MM.1S (cell line): ENCODE data around the gene TFCP2L1.

Source experiments
- DNase-seq: peaks from one replicate; pipeline ENCODE4 v3.0.0-alpha.2; 2015
- H2AFZ ChIP-seq: fragments of 300-600 bp; sonication (generic); 2 replicates; pipeline ENCODE4 v1.6.0; 2016; ENCODE audit warnings: antibody characterized with exemption, low read length
- H3F3A ChIP-seq: fragments of 300-600 bp; sonication (generic); 2 replicates; pipeline ENCODE4 v1.6.1; 2016; ENCODE audit warnings: mild to moderate bottlenecking, antibody characterized with exemption, low read length, moderate library complexity, mixed read lengths; ENCODE audit not compliant: insufficient read depth
- H3K27ac ChIP-seq: fragments of 300-600 bp; sonication (generic); 2 replicates; pipeline ENCODE4 v1.5.1; 2016; ENCODE audit warnings: mild to moderate bottlenecking, low read length
- H3K27me3 ChIP-seq: fragments of 300-600 bp; sonication (generic); replicated peaks from 2 replicates; pipeline ENCODE4 v1.6.0; 2016; ENCODE audit warnings: low read length; ENCODE audit not compliant: insufficient read depth
- H3K36me3 ChIP-seq: fragments of 300-600 bp; sonication (generic); replicated peaks from 2 replicates; pipeline ENCODE4 v1.6.1; 2016; ENCODE audit warnings: mild to moderate bottlenecking, low read length, mixed read lengths; ENCODE audit not compliant: insufficient read depth
- H3K4me1 ChIP-seq: fragments of 300-600 bp; sonication (generic); 2 replicates; pipeline ENCODE4 v1.6.1; 2016; ENCODE audit warnings: low read length, mixed read lengths
- H3K4me2 ChIP-seq: fragments of 300-600 bp; sonication (generic); 2 replicates; pipeline ENCODE4 v1.6.0; 2016; ENCODE audit warnings: low read depth, low read length
- H3K4me3 ChIP-seq: fragments of 300-600 bp; sonication (generic); 2 replicates; pipeline ENCODE4 v1.5.1; 2016; ENCODE audit warnings: low read length, mixed read lengths
- H3K79me2 ChIP-seq: fragments of 300-600 bp; sonication (generic); 2 replicates; pipeline ENCODE4 v1.6.1; 2016; ENCODE audit warnings: mixed run types, low read length, mixed read lengths
- H3K9ac ChIP-seq: fragments of 300-600 bp; sonication (generic); 2 replicates; pipeline ENCODE4 v1.6.1; 2016; ENCODE audit warnings: low read length, mixed read lengths
- H3K9me2 ChIP-seq: fragments of 300-600 bp; sonication (generic); replicated peaks from 2 replicates; pipeline ENCODE4 v1.6.1; 2016; ENCODE audit warnings: mild to moderate bottlenecking, low read length, mixed read lengths; ENCODE audit not compliant: insufficient read depth
- H3K9me3 ChIP-seq: fragments of 300-600 bp; sonication (generic); replicated peaks from 2 replicates; pipeline ENCODE4 v1.6.1; 2016; ENCODE audit warnings: mild to moderate bottlenecking, low read length, mixed read lengths; ENCODE audit not compliant: insufficient read depth
- H4K20me1 ChIP-seq: fragments of 300-600 bp; sonication (generic); 2 replicates; pipeline ENCODE4 v1.6.1; 2016; ENCODE audit warnings: mild to moderate bottlenecking, low read length, moderate library complexity, mixed read lengths; ENCODE audit not compliant: insufficient read depth
- EZH2 ChIP-seq: fragments of 300-600 bp; sonication (generic); optimal IDR thresholded peaks from 2 replicates; pipeline ENCODE3; 2017; ENCODE audit warnings: low read depth, mild to moderate bottlenecking, antibody characterized with exemption, low read length, mixed read lengths
- EZH2phosphoT487 ChIP-seq: fragments of 300-600 bp; sonication (generic); IDR thresholded peaks from 2 replicates; pipeline ENCODE4 v1.6.1; 2018; ENCODE audit warnings: antibody characterized with exemption, low read length
- TF ChIP-seq, protein P1 (sequence below): fragments of 300-600 bp; sonication (generic); IDR thresholded peaks from 2 replicates; pipeline ENCODE4 v1.5.1; 2016; ENCODE audit warnings: antibody characterized with exemption, low read length, mixed read lengths

TFCP2L1 gene

GRCh38 chr2:121220995-121221394 is 64.0 kb downstream of the TFCP2L1 start:
- Histone ChIP-seq H3K4me2 (no peak overlapping the region), H3F3A (no peaks in the 10 kb centered on the region), H3K4me3 (no peak overlapping the region), H3K27me3 (no peaks in the 10 kb centered on the region), H3K36me3 (no peaks in the 10 kb centered on the region), H4K20me1 (no peaks in the 10 kb centered on the region), H3K9ac (no peak overlapping the region), H2AFZ (no peak overlapping the region), H3K4me1 (no peaks in the 10 kb centered on the region), H3K9me2 (no peaks in the 10 kb centered on the region), H3K9me3 (no peaks in the 10 kb centered on the region), H3K79me2 (no peaks in the 10 kb centered on the region), H3K27ac (no peak overlapping the region)
- no peak for TF ChIP-seq EZH2
- TF ChIP-seq, protein P1, sequence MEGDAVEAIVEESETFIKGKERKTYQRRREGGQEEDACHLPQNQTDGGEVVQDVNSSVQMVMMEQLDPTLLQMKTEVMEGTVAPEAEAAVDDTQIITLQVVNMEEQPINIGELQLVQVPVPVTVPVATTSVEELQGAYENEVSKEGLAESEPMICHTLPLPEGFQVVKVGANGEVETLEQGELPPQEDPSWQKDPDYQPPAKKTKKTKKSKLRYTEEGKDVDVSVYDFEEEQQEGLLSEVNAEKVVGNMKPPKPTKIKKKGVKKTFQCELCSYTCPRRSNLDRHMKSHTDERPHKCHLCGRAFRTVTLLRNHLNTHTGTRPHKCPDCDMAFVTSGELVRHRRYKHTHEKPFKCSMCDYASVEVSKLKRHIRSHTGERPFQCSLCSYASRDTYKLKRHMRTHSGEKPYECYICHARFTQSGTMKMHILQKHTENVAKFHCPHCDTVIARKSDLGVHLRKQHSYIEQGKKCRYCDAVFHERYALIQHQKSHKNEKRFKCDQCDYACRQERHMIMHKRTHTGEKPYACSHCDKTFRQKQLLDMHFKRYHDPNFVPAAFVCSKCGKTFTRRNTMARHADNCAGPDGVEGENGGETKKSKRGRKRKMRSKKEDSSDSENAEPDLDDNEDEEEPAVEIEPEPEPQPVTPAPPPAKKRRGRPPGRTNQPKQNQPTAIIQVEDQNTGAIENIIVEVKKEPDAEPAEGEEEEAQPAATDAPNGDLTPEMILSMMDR, result no peak
- no peak for TF ChIP-seq EZH2phosphoT487
- DNase-seq, result no peak

- no peak overlapping the region for H3K4me3 ChIP-seq
- H3K4me1 ChIP-seq, result no peaks in the 10 kb centered on the region
- no peaks in the 10 kb centered on the region for H3K9me2 ChIP-seq
- no peak overlapping the region for H2AFZ ChIP-seq
- H3K79me2 ChIP-seq, result no peaks in the 10 kb centered on the region
- no peak overlapping the region for H3K9ac ChIP-seq
- no peaks in the 10 kb centered on the region for H4K20me1 ChIP-seq
- no peaks in the 10 kb centered on the region for H3K9me3 ChIP-seq
- H3K4me2 ChIP-seq, result no peak overlapping the region
- H3K27me3 ChIP-seq, result no peaks in the 10 kb centered on the region
- no peaks in the 10 kb centered on the region for H3F3A ChIP-seq
- no peak for TF ChIP-seq EZH2phosphoT487
- H3K36me3 ChIP-seq, result no peaks in the 10 kb centered on the region
- no peak overlapping the region for H3K27ac ChIP-seq
- DNase-seq, result no peak
Measured at GRCh38 chr2:121219866-121220265, 65.1 kb downstream of the TFCP2L1 start.

DNA sequence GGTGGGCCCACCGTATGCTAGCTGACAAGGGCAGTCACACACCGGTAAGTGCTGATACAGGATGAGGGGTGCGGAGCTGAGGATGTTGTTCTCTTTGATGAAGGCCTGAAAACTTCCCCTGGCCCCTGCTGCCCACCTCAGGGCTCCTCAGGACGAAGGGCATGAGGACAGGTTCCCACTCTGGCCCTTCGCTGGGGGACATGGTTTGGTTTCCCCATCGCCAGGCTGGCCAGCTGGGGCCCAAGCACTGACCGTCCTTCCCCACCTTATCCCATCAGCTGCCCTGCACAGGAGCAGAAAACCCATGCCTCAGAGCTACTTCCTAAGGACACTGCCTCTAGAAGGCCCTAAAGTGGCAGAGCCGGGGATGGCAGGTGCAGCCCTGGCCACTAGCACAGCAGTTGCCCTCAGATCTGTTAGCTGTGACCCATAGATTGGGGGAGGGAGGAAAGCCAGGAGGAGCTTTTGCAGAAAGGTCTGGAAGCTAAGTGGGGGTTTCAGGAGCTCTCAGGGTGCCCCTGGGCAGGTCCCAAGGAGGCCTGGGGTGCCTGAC is 66.5 kb downstream of the TFCP2L1 start:
- no peaks in the 10 kb centered on the region for H3K9me3 ChIP-seq
- H3K4me1 ChIP-seq, result no peaks in the 10 kb centered on the region
- TF ChIP-seq EZH2 (no peak), EZH2phosphoT487 (no peak)
- TF ChIP-seq, protein P1, result no peak
- H3F3A ChIP-seq, result no peaks in the 10 kb centered on the region
- no peaks in the 10 kb centered on the region for H3K9me2 ChIP-seq
- H3K4me2 ChIP-seq, result no peak overlapping the region
- H3K27me3 ChIP-seq, result no peaks in the 10 kb centered on the region
- H3K36me3 ChIP-seq, result no peaks in the 10 kb centered on the region
- H4K20me1 ChIP-seq, result no peaks in the 10 kb centered on the region
- H2AFZ ChIP-seq, result no peak overlapping the region
- DNase-seq, result no peak
- H3K79me2 ChIP-seq, result no peaks in the 10 kb centered on the region
- no peak overlapping the region for H3K9ac ChIP-seq
- H3K27ac ChIP-seq, result no peak overlapping the region
- H3K4me3 ChIP-seq, result no peak overlapping the region

- DNase-seq, result no peak
- TF ChIP-seq, protein P1, result no peak
- no peak for TF ChIP-seq EZH2phosphoT487
- TF ChIP-seq EZH2, result no peak
- no peaks in the 10 kb centered on the region for H3K9me3 ChIP-seq
- no peaks in the 10 kb centered on the region for H4K20me1 ChIP-seq
- no peaks in the 10 kb centered on the region for H3K36me3 ChIP-seq
- H3K4me2 ChIP-seq, result no peak overlapping the region
- no peak overlapping the region for H2AFZ ChIP-seq
- no peak overlapping the region for H3K4me3 ChIP-seq
- no peak overlapping the region for H3K9ac ChIP-seq
- H3K9me2 ChIP-seq, result no peaks in the 10 kb centered on the region
- no peaks in the 10 kb centered on the region for H3K4me1 ChIP-seq
- no peak overlapping the region for H3K27ac ChIP-seq
- H3K79me2 ChIP-seq, result no peaks in the 10 kb centered on the region
- H3K27me3 ChIP-seq, result no peaks in the 10 kb centered on the region
- H3F3A ChIP-seq, result no peaks in the 10 kb centered on the region
Measured at GRCh38 chr2:121217627-121218026, 67.4 kb downstream of the TFCP2L1 start.
